Kidney (tissue), 14 donors: Measurements from ENCODE around the gene CTR9. TPM values are rescaled to one million over a fixed set of nuclear protein-coding genes. Genes with fewer than 3 reads are reported as not detected.

Experiments used
- DNase-seq, 5 donors: peaks; one replicate each; pipeline ENCODE4 v3.0.0-alpha.2; 2013 to 2020
- FAIRE-seq: peaks from 2 replicates; lab custom pipeline; 2012; peaks lifted over from hg19 to GRCh38; lab: Jason Lieb, UNC
- H3K27ac ChIP-seq, 2 donors: one replicate each; pipeline ENCODE4 v1.7.0; 2013; ENCODE audit warnings: low read depth in 2 of 2, low read length in 2 of 2, inconsistent platforms in 1 of 2
- H3K27me3 ChIP-seq: one replicate; pipeline ENCODE4 v1.7.1; 2013; ENCODE audit warnings: low read length, inconsistent platforms; ENCODE audit not compliant: control insufficient read depth, insufficient read depth
- H3K36me3 ChIP-seq, 3 donors: one replicate each; pipeline versions ENCODE4 v1.7.0 to v1.7.1; 2013; ENCODE audit warnings: low read length in 3 of 3, control low read depth in 1 of 3, inconsistent platforms in 1 of 3; ENCODE audit not compliant: insufficient read depth in 3 of 3, control insufficient read depth in 2 of 3
- H3K4me1 ChIP-seq, 3 donors: one replicate each; pipeline versions ENCODE4 v1.7.0 to v1.7.1; 2013; ENCODE audit warnings: low read length in 3 of 3, inconsistent platforms in 1 of 3, low read depth in 1 of 3; ENCODE audit not compliant: control insufficient read depth in 2 of 3, insufficient read depth in 2 of 3
- H3K4me3 ChIP-seq, 3 donors: one replicate each; pipeline versions ENCODE4 v1.7.0 to v1.8.1; 2013; ENCODE audit warnings: low read length in 3 of 3, control low read depth in 1 of 3, inconsistent platforms in 1 of 3
- H3K9ac ChIP-seq, 3 donors: one replicate each; pipeline versions ENCODE4 v1.7.0 to v1.7.1; 2013; ENCODE audit warnings: low read length in 3 of 3, control low read depth in 1 of 3, inconsistent platforms in 1 of 3
- H3K9me3 ChIP-seq, 3 donors: one replicate each; pipeline versions ENCODE4 v1.7.0 to v1.7.1; 2013; ENCODE audit warnings: low read length in 3 of 3, control low read depth in 1 of 3, inconsistent platforms in 1 of 3; ENCODE audit not compliant: control insufficient read depth in 2 of 3, insufficient read depth in 1 of 3
- intact Hi-C: fragments of 100-400 bp; cut with DNase I; formaldehyde crosslinking; loops from one replicate; pipeline ENCODE4 v1.11.1; 2022
- polyA plus RNA-seq: library from polyadenylated mRNA; stranded (reverse); fragments of 350-450 nt; fragmentation: Illumina TruSeq; extraction: RNeasy Lipid Tissue Mini Kit (QIAGEN cat#74804); gene quantifications from one replicate; pipeline ENCODE4 v1.2.3, GENCODE V29; 2014; ENCODE audit warnings: low read depth, low replicate concordance; ENCODE audit not compliant: insufficient read depth
- total RNA-seq: library from RNA; stranded (reverse); fragmentation: NEBNext Ultra II Directional; extraction: Animal tissue kit (Norgen Biotek cat#: 25700); gene quantifications from one replicate; pipeline ENCODE4 v1.2.1, GENCODE V29; 2021
- TF ChIP-seq, protein P1 (sequence below): IDR thresholded peaks from 3 replicates; pipeline ENCODE4 v1.5.1; 2012; ENCODE audit warnings: mild to moderate bottlenecking, moderate library complexity, borderline replicate concordance; ENCODE audit not compliant: insufficient read depth; ENCODE audit errors: extremely low read depth
- donor health status: control.
- donor health status: control.
- donor health status: control.
- donor health status: control.
- donor health status: control.
- donor health status: DM: yes; HTN: yes; CAD: no.
- donor health status: Normal renal cell carcinoma (clear cell type).

Gene CTR9
- total and polyA plus RNA-seq, 2 donors from 2014 or later = 16.7 to 33.3 TPM

DNA sequence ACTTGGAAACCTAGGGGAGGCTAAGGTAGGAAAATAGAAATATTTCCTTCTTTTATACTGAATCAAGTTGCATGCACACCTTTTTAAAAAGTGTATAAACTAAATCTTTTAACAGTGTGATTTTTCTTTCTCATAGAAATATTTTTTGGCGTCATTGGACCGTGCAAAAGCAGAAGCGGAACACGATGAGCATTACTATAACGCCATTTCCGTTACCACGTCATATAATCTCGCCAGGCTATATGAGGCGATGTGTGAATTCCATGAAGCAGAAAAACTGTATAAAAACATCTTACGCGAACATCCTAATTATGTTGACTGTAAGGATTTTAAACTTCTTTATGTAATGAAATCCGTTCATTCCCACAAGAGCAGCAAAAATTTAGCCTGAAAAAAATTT is 13.4 kb downstream of the CTR9 start:
- FAIRE-seq = no peak
- Histone ChIP-seq H3K9me3 (no peaks in the 10 kb centered on the region), H3K36me3 (peaks cover 2 to 50% (median 28%) of the 10 kb centered on the region in 3 donors), H3K27ac (no peak overlapping the region), H3K4me3 (no peak overlapping the region), H3K4me1 (no peaks in the 10 kb centered on the region), H3K9ac (no peak overlapping the region), H3K27me3 (no peaks in the 10 kb centered on the region)
- intact Hi-C loops = no loop called here
- TF ChIP-seq, protein P1, sequence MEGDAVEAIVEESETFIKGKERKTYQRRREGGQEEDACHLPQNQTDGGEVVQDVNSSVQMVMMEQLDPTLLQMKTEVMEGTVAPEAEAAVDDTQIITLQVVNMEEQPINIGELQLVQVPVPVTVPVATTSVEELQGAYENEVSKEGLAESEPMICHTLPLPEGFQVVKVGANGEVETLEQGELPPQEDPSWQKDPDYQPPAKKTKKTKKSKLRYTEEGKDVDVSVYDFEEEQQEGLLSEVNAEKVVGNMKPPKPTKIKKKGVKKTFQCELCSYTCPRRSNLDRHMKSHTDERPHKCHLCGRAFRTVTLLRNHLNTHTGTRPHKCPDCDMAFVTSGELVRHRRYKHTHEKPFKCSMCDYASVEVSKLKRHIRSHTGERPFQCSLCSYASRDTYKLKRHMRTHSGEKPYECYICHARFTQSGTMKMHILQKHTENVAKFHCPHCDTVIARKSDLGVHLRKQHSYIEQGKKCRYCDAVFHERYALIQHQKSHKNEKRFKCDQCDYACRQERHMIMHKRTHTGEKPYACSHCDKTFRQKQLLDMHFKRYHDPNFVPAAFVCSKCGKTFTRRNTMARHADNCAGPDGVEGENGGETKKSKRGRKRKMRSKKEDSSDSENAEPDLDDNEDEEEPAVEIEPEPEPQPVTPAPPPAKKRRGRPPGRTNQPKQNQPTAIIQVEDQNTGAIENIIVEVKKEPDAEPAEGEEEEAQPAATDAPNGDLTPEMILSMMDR = no peak
- DNase-seq = no peak

DNA sequence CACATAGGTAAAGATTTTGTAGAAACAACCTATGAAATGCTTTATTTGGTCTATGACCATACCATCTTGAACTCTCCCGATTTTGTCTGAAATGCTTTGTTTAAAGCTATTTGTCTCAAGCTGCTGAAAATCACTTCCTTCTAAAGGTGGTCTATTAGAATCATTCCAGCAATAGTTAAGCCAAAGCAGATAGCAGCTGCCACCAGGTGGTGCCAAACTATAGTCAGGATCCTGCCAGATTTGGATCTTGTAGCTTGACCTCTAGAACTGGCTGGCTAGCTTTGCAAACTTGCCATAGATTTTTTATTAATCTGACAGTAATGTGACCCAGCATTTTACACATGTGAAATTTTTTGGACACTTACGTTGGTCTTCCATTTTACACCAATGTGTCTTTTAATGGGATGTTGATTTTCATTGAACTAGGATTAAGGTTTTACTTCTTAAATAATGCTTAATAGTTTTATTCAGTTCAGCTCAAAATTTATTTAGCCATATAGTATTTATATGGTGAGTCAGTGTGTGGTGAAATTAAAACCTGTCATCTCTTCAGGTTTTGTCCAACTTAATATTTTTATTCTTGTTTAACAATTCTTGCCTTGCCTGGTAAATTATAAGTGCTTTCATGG is 19.7 kb downstream of the CTR9 start:
- Histone ChIP-seq H3K36me3 (peaks cover 9 to 65% (median 43%) of the 10 kb centered on the region in 3 donors), H3K4me3 (no peak overlapping the region), H3K9ac (no peak overlapping the region), H3K27me3 (no peaks in the 10 kb centered on the region), H3K27ac (no peak overlapping the region), H3K4me1 (no peaks in the 10 kb centered on the region), H3K9me3 (no peaks in the 10 kb centered on the region)
- TF ChIP-seq, protein P1 = peak; percentile 66
- peak; percentile 51 for FAIRE-seq
- DNase-seq = peak in 3 of 5 donors; percentile 51 to 72 (median 56)
- intact Hi-C loops = no loop called here

GRCh38 chr11:10771457-10771856 is 20.4 kb downstream of the CTR9 start:
- H3K9me3 ChIP-seq = no peaks in the 10 kb centered on the region
- TF ChIP-seq, protein P1 = no peak
- no peaks in the 10 kb centered on the region for H3K4me1 ChIP-seq
- H3K27me3 ChIP-seq = no peaks in the 10 kb centered on the region
- FAIRE-seq = no peak
- H3K9ac ChIP-seq = no peak overlapping the region
- intact Hi-C loops = no loop called here
- no peak overlapping the region for H3K4me3 ChIP-seq
- peaks cover 9 to 68% (median 43%) of the 10 kb centered on the region in 3 donors for H3K36me3 ChIP-seq
- no peak overlapping the region for H3K27ac ChIP-seq
- DNase-seq = no peak
